Measurements from ENCODE around the gene GAPDHS.

GAPDHS gene

GRCh38 chr19:35534803-35535480 lies 1.7 kb downstream of the GAPDHS start:
- Histone ChIP-seq H3K9me3 (ENCODE audit: control extremely low read depth in 1 of 5, control insufficient read depth in 4 of 5, insufficient read depth in 2 of 5, low read depth in 1 of 5, low read length in 4 of 5) (no peaks in the 10 kb centered on the region), H3K27ac (ENCODE audit: insufficient read depth in 1 of 2, low read depth in 1 of 2, low read length in 2 of 2, poor library complexity in 1 of 2, severe bottlenecking in 2 of 2) (no peak overlapping the region), H3K4me3 (ENCODE audit: control insufficient read depth in 1 of 7, extremely low read depth in 1 of 7, insufficient read depth in 4 of 7, low read depth in 2 of 7, low read length in 6 of 7) (no peak overlapping the region), H3K36me3 (ENCODE audit: control insufficient read depth in 4 of 4, insufficient read depth in 4 of 4, low read length in 3 of 4) (peaks cover 0 to 1% (median 0%) of the 10 kb centered on the region in 4 experiments), H3K27me3 (replicated peaks in 2 of 5; ENCODE audit: control insufficient read depth in 4 of 5, insufficient read depth in 5 of 5, low read length in 4 of 5) (peaks cover 0 to 4% (median 0%) of the 10 kb centered on the region in 5 experiments), H3K4me1 (ENCODE audit: control extremely low read depth in 1 of 4, control insufficient read depth in 4 of 4, insufficient read depth in 4 of 4, low read length in 3 of 4) (peaks cover 0 to 22% (median 18%) of the 10 kb centered on the region in 4 experiments)
- ChIA-PET POLR2A (interaction anchor here (0.6 kb wide), 1 partner anchor 207 kb away, joined by 5 read pairs; the partner anchor contains the start of gene IGFLR1), CTCF (interaction anchor here (1.3 kb wide), 1 partner anchor 14 kb away, joined by 4 read pairs; no protein-coding TSS in a partner anchor)
- DNase-seq = no peak
- WGBS (ENCODE audit: insufficient coverage) = 90% methylated on average over 7 of the region's 10 CpGs

DNA sequence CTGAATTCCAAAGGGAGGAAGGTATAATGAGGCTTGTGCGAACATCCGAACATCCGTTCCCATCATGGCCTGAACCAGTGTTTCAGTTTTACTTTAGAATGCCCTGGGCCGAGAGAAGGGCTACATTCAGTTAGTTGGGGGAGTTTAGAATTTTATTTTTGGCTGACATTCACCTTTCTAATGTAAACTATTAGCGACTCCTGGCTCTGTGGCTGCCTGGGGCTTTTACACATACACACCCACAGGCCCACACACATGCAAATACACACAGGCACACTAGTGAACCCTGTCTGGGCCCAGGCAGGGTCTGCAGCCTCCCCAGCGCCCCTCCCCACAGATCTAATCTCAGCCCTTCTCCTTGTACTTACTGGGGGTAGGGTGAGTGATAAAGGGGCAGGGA lies 6.1 kb downstream of the GAPDHS start:
- POLR2A ChIA-PET = no interaction called here
- H3K9me3 ChIP-seq (ENCODE audit: control extremely low read depth in 1 of 5, control insufficient read depth in 4 of 5, insufficient read depth in 2 of 5, low read depth in 1 of 5, low read length in 4 of 5) = no peaks in the 10 kb centered on the region
- CTCF ChIA-PET = interaction anchor here (1.0 to 1.4 kb wide), 2 partner anchors 13 to 23 kb away, joined by 3 read pairs; no protein-coding TSS in a partner anchor
- DNase-seq = no peak
- H3K27ac ChIP-seq (ENCODE audit: insufficient read depth in 1 of 2, low read depth in 1 of 2, low read length in 2 of 2, poor library complexity in 1 of 2, severe bottlenecking in 2 of 2) = no peak overlapping the region
- WGBS (ENCODE audit: insufficient coverage) = 90% methylated on average over 2 of the region's 6 CpGs
- no peaks in the 10 kb centered on the region for H3K27me3 ChIP-seq (replicated peaks in 2 of 5; ENCODE audit: control insufficient read depth in 4 of 5, insufficient read depth in 5 of 5, low read length in 4 of 5)
- peaks cover 0 to 11% (median 5%) of the 10 kb centered on the region in 4 experiments for H3K4me1 ChIP-seq (ENCODE audit: control extremely low read depth in 1 of 4, control insufficient read depth in 4 of 4, insufficient read depth in 4 of 4, low read length in 3 of 4)
- H3K4me3 ChIP-seq (ENCODE audit: control insufficient read depth in 1 of 7, extremely low read depth in 1 of 7, insufficient read depth in 4 of 7, low read depth in 2 of 7, low read length in 6 of 7) = no peak overlapping the region
- H3K36me3 ChIP-seq (ENCODE audit: control insufficient read depth in 4 of 4, insufficient read depth in 4 of 4, low read length in 3 of 4) = peaks cover 0 to 17% (median 5%) of the 10 kb centered on the region in 4 experiments

DNA sequence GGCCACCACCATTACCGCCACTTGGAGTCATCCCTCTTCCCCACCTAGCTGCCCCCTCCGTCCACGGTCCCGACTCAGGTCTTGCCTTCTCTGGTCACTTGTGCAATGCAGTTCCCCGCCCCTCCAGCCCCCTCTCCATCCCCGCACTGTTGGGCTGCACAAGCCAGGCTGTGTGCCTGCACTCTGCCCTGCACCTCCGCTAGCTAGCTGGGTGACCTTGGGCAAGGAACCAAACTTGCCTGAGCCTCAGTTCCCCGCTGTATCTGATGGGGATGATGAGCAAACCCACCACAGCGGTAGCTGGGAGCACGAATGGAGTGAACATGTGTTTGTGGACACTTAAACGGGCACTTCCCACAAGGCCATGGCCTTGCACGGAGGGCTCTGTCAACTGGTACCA lies 6.6 kb downstream of the GAPDHS start:
- Histone ChIP-seq H3K9me3 (ENCODE audit: control extremely low read depth in 1 of 5, control insufficient read depth in 4 of 5, insufficient read depth in 2 of 5, low read depth in 1 of 5, low read length in 4 of 5) (no peaks in the 10 kb centered on the region), H3K4me3 (ENCODE audit: control insufficient read depth in 1 of 7, extremely low read depth in 1 of 7, insufficient read depth in 4 of 7, low read depth in 2 of 7, low read length in 6 of 7) (no peak overlapping the region), H3K27ac (ENCODE audit: insufficient read depth in 1 of 2, low read depth in 1 of 2, low read length in 2 of 2, poor library complexity in 1 of 2, severe bottlenecking in 2 of 2) (no peak overlapping the region), H3K4me1 (ENCODE audit: control extremely low read depth in 1 of 4, control insufficient read depth in 4 of 4, insufficient read depth in 4 of 4, low read length in 3 of 4) (peaks cover 1 to 16% (median 8%) of the 10 kb centered on the region in 4 experiments), H3K36me3 (ENCODE audit: control insufficient read depth in 4 of 4, insufficient read depth in 4 of 4, low read length in 3 of 4) (peaks cover 0 to 17% (median 5%) of the 10 kb centered on the region in 4 experiments), H3K27me3 (replicated peaks in 2 of 5; ENCODE audit: control insufficient read depth in 4 of 5, insufficient read depth in 5 of 5, low read length in 4 of 5) (no peaks in the 10 kb centered on the region)
- POLR2A ChIA-PET = no interaction called here
- WGBS (ENCODE audit: insufficient coverage) = 93% methylated on average over 10 of the region's 12 CpGs
- DNase-seq = no peak
- CTCF ChIA-PET = interaction anchor here (1.0 to 1.4 kb wide), 2 partner anchors 12 to 23 kb away, joined by 3 read pairs; no protein-coding TSS in a partner anchor

GRCh38 chr19:35540356-35540927 lies 7.2 kb downstream of the GAPDHS start:
- Histone ChIP-seq H3K9me3 (ENCODE audit: control extremely low read depth in 1 of 5, control insufficient read depth in 4 of 5, insufficient read depth in 2 of 5, low read depth in 1 of 5, low read length in 4 of 5) (no peaks in the 10 kb centered on the region), H3K4me3 (ENCODE audit: control insufficient read depth in 1 of 7, extremely low read depth in 1 of 7, insufficient read depth in 4 of 7, low read depth in 2 of 7, low read length in 6 of 7) (no peak overlapping the region), H3K27me3 (replicated peaks in 2 of 5; ENCODE audit: control insufficient read depth in 4 of 5, insufficient read depth in 5 of 5, low read length in 4 of 5) (no peaks in the 10 kb centered on the region), H3K36me3 (ENCODE audit: control insufficient read depth in 4 of 4, insufficient read depth in 4 of 4, low read length in 3 of 4) (peaks cover 0 to 17% (median 5%) of the 10 kb centered on the region in 4 experiments), H3K27ac (ENCODE audit: insufficient read depth in 1 of 2, low read depth in 1 of 2, low read length in 2 of 2, poor library complexity in 1 of 2, severe bottlenecking in 2 of 2) (no peak overlapping the region), H3K4me1 (ENCODE audit: control extremely low read depth in 1 of 4, control insufficient read depth in 4 of 4, insufficient read depth in 4 of 4, low read length in 3 of 4) (peaks cover 1 to 17% (median 9%) of the 10 kb centered on the region in 4 experiments)
- ChIA-PET CTCF (interaction anchor here (1.4 to 2.0 kb wide), 2 partner anchors 11 to 30 kb away, joined by 3 to 4 read pairs; no protein-coding TSS in a partner anchor), POLR2A (no interaction called here)
- WGBS (ENCODE audit: insufficient coverage) = 75% methylated on average over 7 of the region's 7 CpGs
- no peak for DNase-seq

DNA sequence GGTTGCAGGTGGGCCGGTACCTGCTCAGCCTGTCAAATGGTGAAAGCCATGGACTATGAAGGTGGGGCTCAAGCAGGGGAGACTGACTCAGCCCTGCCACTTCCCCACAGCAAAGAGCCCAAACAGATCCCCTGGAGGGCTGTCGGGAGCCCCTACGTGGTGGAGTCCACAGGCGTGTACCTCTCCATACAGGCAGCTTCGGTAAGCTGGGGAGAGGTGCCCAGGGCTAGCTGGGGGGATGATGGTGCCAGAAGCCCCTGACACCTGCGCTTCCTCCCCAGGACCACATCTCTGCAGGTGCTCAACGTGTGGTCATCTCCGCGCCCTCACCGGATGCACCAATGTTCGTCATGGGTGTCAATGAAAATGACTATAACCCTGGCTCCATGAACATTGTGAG lies 9.0 kb downstream of the GAPDHS start:
- 97% methylated on average over 9 of the region's 11 CpGs for WGBS (ENCODE audit: insufficient coverage)

GRCh38 chr19:35543280-35544109 lies 10.2 kb downstream of the GAPDHS start:
- no peaks in the 10 kb centered on the region for H3K9me3 ChIP-seq (ENCODE audit: control extremely low read depth in 1 of 5, control insufficient read depth in 4 of 5, insufficient read depth in 2 of 5, low read depth in 1 of 5, low read length in 4 of 5)
- ChIA-PET CTCF (interaction anchor here (0.9 to 2.4 kb wide), 4 partner anchors 12 to 35 kb away, joined by 3 to 8 read pairs (median 3); no protein-coding TSS in a partner anchor), POLR2A (no interaction called here)
- DNase-seq = no peak
- peaks cover 0 to 27% (median 5%) of the 10 kb centered on the region in 4 experiments for H3K36me3 ChIP-seq (ENCODE audit: control insufficient read depth in 4 of 4, insufficient read depth in 4 of 4, low read length in 3 of 4)
- no peak overlapping the region for H3K4me3 ChIP-seq (ENCODE audit: control insufficient read depth in 1 of 7, extremely low read depth in 1 of 7, insufficient read depth in 4 of 7, low read depth in 2 of 7, low read length in 6 of 7)
- H3K27ac ChIP-seq (ENCODE audit: insufficient read depth in 1 of 2, low read depth in 1 of 2, low read length in 2 of 2, poor library complexity in 1 of 2, severe bottlenecking in 2 of 2) = no peak overlapping the region
- no peaks in the 10 kb centered on the region for H3K27me3 ChIP-seq (replicated peaks in 2 of 5; ENCODE audit: control insufficient read depth in 4 of 5, insufficient read depth in 5 of 5, low read length in 4 of 5)
- peaks cover 1 to 22% (median 18%) of the 10 kb centered on the region in 4 experiments for H3K4me1 ChIP-seq (ENCODE audit: control extremely low read depth in 1 of 4, control insufficient read depth in 4 of 4, insufficient read depth in 4 of 4, low read length in 3 of 4)
- WGBS (ENCODE audit: insufficient coverage) = 97% methylated on average over 15 of the region's 15 CpGs

More for the DNA sequence above, 9.0 kb downstream of the GAPDHS start:
- Histone ChIP-seq H3K4me3 (ENCODE audit: control insufficient read depth in 1 of 7, extremely low read depth in 1 of 7, insufficient read depth in 4 of 7, low read depth in 2 of 7, low read length in 6 of 7) (no peak overlapping the region), H3K27me3 (replicated peaks in 2 of 5; ENCODE audit: control insufficient read depth in 4 of 5, insufficient read depth in 5 of 5, low read length in 4 of 5) (no peaks in the 10 kb centered on the region), H3K36me3 (ENCODE audit: control insufficient read depth in 4 of 4, insufficient read depth in 4 of 4, low read length in 3 of 4) (peaks cover 0 to 23% (median 5%) of the 10 kb centered on the region in 4 experiments), H3K4me1 (ENCODE audit: control extremely low read depth in 1 of 4, control insufficient read depth in 4 of 4, insufficient read depth in 4 of 4, low read length in 3 of 4) (peaks cover 1 to 22% (median 18%) of the 10 kb centered on the region in 4 experiments), H3K9me3 (ENCODE audit: control extremely low read depth in 1 of 5, control insufficient read depth in 4 of 5, insufficient read depth in 2 of 5, low read depth in 1 of 5, low read length in 4 of 5) (no peaks in the 10 kb centered on the region), H3K27ac (ENCODE audit: insufficient read depth in 1 of 2, low read depth in 1 of 2, low read length in 2 of 2, poor library complexity in 1 of 2, severe bottlenecking in 2 of 2) (no peak overlapping the region)
- POLR2A ChIA-PET = no interaction called here
- no peak for DNase-seq
- CTCF ChIA-PET = interaction anchor here (2.0 to 2.4 kb wide), 2 partner anchors 13 to 32 kb away, joined by 4 to 8 read pairs; no protein-coding TSS in a partner anchor

Measured in common myeloid progenitor, CD34-positive (primary cell).